Measurements from ENCODE around the gene FARSA.
"Not testable (repeated sequence)": the region's sequence is repeated elsewhere in the genome, so short reads cannot be mapped to it uniquely, and the experiment has no call there.

The FARSA gene

DNA sequence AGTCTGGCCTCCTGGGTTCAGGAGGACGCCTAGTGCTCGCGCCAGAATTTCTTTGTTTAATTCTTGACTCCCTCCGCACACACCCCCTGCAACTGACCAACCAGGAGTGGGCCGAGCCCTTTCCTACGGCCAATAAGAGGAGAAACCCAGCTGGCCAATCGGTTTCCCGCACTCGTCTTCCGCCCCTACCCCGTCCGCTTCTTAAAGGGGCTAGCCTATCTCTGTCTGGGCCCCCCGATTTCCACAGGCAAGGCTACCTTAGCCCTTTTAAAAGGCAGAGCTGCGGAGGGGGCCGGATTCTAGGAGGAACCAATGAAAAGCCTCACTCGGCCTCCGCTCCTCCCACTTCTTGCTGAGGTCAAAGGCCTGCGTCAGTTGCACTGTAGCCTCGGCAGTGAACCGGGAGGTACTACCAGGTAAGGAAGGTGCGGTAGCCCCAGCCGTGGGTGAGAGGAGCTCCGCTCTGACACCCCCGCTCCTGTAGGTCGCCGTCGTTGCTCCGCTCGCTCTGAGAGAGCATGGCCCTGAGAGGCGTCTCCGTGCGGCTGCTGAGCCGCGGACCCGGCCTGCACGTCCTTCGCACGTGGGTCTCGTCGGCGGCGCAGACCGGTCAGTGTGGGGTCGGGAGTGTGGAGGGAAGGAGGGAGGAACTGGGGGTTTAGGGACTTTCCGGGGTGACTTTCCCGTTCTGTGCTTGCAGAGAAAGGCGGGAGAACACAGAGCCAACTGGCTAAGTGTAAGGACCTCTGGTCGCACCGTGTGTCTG is 42.5 kb downstream of the FARSA start, which contains the start of gene GCDH:
Gene GCDH, plus strand, starts transcription at position 374 of the 766 bp plus-strand sequence. Its CDS starts 145 bp downstream, at position 519.
- peak; percentile 99 for DNase-seq (ENCODE audit: low spot score)

DNA sequence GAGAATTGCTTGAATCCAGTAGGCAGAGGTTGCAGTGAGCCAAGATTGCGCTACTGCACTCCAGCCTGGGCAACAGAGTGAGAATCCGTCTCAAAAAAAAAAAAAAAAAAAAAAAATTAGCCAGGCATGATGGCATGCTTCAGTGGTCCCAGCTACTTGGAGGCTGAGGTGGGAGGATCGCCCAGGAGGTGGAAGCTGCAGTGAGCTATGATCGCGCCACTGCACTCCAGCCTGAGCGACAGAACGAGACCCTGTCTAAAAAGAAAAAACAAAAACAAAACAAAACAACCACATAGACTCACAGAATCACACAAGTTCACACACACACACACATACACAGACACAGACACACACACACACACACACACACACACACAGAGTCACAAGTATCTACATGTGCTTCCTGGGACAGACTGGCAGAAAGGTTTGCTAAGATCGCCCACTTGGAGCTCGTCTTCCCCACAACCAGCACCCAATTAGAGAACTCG is 43.2 kb downstream of the FARSA start:
- DNase-seq (ENCODE audit: low spot score) = not testable (repeated sequence)

DNA sequence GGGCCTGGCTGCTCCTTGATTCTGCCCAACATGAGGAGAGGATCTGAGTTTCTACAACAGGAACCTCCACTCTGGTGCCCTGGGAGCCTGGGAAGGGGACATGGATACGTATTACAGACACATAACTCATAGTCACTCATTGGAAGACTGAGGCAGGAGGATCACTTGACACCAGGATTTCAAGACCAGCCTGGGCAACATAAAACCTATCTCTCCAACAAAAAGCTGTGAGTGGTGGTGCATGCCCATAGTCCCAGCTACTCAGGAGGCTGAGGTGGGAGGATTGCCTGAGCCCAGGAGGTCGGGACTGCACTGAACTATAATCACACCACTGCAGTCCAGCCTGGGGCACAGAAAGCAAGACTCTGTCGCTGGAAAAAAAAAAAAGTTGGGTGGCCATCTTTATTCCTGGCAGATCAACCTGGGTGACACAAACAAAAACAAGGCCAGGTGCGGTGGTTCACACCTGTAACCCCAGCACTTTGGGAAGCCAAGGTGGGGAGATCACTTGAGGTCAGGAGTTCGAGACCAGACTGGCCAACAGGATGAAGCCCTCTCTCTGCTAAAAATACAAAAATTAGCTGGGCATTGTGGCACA is 45.4 kb downstream of the FARSA start:
- DNase-seq (ENCODE audit: low spot score) = no peak

DNA sequence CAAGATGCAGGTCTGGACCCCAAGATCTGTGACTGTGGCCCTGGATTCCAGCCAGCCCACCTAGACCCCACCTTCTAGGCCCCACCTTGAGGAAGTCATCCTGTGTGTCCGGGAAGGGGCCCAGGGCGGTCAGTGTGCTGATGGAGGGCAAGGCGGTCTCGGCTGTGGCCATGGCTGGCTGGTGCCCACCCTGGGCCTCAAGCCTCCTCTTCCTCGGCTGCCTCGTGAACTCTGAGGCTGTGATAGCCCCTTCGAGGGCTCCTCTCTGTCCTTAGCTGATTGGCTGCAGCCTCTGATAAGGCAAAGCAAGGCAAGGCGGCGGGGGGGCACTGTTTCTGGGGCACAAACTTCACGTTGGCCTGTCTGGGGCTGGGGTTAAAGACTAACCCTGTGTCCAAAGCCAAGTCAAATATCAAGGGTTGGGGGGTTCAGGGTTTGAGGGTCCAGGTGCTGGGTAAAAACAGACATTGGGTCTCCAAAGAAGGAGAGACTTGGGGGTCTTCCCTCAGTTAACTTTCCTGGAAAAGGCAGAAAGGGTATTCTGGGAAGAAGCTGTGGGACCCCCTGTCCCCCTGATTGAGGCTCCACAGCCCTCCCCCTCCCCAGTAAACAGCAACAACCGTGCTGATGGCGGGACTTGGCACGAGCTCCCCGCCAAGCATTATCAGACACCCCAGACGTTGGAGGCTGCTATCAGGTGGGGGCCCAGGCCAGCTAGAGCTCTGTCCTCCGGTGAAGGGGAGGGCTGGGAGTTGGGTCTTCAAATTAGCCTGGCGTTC is 46.4 kb downstream of the FARSA start, which contains the start of gene KLF1:
Gene KLF1, minus strand, starts transcription at position 233 of the 779 bp plus-strand sequence. Its CDS starts 61 bp downstream, at position 172.
- no peak for DNase-seq (ENCODE audit: low spot score)

DNA sequence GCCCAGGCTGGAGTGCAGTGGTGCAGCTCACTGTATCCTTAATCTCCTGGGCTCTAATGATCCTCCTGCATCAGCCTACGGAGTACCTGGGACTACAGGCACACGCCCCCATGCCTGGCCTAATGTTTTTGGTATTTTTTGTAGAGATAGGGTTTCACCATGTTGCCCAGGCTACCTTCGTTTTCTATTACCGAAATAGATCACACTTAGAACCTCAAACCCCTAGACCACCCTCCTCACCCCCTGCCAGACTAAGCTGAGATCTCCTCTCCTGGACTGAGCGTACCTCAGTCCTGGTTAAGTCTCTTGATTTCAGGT is 46.9 kb downstream of the FARSA start:
- DNase-seq (ENCODE audit: low spot score) = no peak

DNA sequence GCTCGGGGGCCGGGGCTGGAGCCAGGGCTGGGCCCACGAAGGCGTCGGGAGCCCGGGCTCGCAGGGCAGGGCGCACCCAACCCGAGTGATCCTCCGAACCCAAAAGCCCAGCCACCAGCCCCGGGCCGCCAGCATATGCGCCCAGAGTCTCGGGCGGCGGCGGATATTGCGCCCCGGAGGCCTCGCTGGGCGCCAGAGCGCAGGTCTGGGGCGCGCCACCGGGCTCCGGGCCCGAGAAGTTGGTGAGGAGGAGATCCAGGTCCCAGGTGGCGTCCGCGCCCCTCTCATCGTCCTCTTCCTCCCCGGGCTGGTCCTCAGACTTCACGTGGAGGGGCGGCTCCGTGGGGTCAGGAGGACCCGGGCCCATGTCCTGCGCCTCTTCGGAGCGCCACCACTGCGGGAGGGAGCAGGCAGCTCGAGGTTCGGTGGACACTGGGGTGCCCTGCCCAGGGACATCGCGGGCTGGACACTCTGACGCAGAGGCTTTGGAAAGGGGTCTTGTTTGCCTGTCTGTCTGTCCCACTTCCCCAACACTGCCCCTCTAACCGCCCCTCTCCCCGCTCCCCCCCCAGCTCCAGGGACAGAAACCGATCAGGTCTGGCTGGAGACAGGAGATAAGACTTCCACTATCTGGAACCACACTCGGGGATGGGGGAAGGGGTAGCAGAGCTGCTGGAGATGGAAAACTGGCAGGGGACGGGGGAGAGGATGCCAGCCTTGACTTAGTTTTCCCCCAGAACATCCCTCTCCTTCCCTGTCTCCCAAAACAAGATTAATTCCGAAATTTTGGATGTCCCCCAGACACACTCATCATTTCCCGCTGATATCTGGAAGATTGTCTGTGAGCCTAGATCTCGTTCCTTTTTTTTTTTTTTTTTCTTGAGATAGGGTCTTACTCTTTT is 47.5 kb downstream of the FARSA start:
- no peak for DNase-seq (ENCODE audit: low spot score)

DNA sequence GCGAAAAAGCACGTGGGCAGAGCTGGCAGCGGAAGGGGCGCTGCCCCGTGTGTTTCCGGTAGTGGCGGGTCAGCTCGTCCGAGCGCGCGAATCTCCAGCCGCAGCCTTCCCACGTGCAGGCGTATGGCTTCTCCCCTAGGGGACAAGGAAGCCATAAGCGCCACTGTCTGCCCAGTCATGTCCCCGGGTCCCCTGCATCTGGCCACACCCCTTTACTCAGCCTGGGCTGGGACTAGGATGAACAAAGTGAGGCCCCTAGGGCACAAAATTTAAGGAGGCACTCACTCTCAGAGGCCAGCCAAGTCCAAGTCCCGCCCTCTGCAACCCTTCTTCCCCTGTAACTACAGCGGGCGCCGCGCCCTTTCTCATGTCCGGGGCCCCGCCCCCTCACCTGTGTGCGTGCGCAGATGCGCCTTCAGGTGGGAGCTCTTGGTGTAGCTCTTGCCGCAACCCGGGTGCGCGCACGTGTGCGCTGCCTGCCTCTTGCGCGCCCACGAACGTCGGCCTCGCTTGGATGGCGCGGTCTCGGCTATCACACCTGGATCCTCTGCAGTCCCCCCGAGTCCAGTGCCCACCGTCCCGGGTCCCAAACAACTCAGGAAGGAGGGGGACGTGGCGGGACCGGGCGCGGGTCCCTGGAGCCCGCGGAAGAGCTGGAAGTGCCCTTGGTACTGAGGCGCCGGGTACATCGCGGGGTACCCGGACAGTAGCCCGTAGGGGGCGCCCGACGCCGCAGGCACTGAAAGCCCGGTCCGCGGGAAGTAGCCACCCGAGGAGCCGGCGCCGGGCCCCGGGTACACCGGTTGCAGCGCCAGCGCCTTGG is 48.4 kb downstream of the FARSA start:
- peak; percentile 26 for DNase-seq (ENCODE audit: low spot score)

DNA sequence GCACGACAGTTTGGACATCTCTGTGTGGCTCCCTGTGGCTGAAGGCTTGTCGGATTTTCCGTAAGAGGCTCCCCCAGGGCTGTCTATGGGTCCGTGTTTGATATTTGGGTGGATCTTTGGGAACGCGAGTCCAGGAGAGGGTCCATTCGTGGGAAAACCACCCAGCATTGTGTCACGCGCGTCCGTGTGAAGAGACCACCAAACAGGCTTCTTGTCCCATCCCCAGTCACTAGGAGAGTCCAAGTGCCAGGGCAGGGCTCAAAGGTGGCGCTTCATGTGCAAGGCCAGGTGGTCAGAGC is 48.9 kb downstream of the FARSA start:
- no peak for DNase-seq (ENCODE audit: low spot score)

DNA sequence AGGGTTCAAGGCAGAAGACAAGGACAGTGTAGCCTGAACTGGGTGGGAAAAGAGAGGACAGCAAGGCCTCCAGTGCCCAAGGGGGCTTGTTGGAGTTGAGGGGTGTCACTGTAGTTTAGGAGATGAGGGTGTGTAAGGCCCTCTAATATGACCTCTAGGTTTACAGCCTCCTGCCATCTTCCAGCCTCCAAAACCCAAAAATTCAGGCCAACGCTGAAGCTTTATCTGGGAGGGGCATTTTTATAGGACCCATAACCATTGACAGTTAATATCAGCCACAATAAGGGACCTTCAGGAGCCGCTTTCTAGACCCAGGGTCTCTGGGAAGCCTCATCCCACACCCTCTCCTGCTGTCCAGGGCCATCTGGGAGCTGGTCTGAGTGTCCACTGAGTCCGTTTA is 49.3 kb downstream of the FARSA start:
- DNase-seq (ENCODE audit: low spot score) = no peak

DNA sequence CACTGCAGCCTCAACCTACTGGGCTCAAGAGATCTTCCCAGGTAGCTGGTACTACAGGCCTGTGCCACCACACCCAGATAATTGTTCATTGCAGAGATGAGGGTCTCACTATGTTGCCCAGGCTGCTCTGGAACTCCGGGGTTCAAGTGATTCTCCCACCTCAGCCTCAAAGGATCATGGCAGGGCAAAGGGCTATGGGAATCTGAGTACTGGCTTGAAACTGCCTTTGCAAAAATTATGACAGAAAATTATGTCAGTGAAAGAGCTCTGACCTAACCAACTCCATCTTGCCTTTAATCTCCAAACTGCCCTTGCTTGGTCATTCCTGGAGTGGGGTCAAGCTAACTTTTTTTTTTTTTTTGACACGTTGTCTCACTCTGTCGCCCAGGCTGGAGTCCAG is 50.9 kb downstream of the FARSA start:
- DNase-seq (ENCODE audit: low spot score) = no peak

DNA sequence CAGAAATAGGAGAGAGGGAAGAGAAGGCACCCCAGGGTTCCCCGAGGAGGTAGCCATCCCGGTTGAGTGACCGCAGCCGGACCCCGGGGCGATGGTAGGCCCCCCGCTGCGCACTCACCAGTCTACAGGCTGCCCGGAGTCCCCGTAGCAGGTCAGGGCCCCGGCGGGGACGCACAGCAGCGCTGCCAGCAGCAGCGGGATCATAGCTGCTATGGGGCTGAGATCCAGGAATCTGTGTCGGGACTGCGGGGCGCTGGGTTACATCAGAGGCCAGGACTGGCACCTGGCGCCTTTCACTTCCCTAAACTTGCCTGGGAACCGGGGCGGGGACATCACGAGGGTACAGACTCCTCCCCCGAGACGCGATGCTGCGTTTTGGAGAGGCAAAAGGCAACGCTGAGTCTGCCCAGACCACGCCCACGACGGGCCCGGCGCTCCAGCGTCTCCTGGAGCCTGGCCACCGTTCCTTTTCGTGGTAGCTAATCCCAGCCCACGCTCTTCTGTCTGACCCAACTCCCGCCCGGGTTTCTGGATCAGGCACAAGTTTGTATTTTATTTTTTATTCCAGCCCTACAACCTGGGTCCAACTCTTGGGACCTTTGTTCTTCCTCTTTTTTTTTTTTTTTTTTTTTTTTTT is 52.2 kb downstream of the FARSA start, which contains the start of gene DNASE2:
Gene DNASE2, minus strand, starts transcription at position 278 of the 637 bp plus-strand sequence. Its CDS starts 74 bp downstream, at position 204.
- DNase-seq (ENCODE audit: low spot score) = peak; percentile 84

DNA sequence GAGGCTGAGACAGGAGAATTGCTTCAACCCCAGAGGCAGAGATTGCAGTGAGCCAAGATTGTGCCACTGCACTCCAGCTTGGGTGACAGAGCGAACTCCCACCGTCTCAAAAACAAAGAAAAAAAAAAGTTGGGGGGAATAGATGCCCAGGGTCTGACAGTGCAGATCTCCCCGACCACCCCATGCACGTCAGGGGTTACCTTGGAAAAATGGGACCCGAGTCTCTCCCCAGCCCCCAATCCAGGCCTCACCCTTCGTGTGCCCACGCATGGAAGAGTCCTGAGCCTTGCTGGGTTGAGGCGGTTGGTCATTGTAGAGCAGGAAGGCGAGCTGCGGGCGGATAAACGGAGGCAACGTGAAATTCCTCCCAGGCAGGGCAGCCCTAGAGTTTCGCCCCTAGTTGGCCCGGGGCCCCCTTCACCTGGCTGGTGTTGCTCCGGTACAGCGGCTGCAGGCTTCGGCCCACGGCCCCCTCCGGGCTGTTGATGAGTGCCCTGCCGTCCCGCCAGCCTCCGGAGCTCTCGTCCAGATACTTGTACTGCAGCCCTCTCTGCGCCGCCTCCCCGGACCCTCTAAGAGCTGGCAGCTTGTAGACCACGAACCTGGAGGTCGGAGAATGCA is 52.9 kb downstream of the FARSA start:
- no peak for DNase-seq (ENCODE audit: low spot score)

DNA sequence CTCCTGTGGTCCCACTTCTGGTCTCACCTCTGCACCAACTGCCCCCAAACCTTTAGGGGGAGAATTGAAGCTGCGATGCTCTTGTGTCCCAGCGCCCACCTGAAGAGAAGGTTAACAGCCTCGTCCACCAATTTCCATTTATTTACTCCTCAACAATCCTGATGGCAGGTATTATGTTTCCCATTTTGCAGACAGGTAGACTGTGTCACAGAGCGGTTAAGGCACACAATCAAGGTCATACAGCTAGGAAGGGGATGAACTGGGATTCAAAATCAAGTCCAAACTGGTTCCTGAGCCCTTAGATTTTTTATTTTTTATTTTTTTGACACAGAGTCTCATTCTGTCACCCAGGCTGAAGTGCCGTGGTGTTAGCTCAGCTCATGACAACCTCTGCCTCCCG is 58.4 kb downstream of the FARSA start:
- no peak for DNase-seq (ENCODE audit: low spot score)

DNA sequence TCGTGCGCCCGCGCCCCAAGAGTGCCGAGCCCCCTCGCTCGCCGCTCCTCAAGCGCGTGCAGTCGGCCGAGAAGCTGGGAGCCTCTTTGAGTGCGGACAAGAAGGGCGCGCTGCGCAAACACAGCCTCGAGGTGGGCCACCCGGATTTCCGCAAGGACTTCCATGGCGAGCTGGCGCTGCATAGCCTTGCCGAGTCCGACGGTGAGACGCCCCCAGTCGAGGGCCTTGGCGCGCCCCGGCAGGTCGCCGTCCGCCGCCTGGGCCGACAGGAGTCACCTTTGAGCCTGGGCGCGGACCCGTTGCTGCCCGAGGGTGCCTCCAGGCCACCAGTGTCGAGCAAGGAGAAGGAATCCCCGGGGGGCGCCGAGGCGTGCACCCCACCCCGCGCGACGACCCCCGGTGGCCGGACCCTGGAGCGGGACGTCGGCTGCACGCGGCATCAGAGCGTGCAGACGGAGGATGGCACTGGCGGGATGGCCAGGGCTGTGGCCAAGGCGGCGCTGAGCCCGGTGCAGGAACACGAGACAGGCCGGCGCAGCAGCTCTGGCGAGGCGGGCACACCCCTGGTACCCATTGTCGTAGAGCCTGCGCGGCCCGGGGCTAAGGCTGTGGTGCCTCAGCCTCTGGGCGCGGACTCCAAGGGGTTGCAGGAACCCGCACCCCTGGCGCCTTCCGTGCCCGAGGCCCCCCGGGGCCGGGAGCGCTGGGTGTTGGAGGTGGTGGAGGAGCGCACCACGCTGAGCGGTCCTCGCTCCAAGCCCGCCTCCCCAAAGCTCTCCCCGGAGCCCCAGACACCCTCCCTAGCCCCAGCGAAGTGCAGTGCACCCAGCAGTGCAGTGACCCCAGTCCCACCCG is 59.4 kb downstream of the FARSA start:
- no peak for DNase-seq (ENCODE audit: low spot score)

DNA sequence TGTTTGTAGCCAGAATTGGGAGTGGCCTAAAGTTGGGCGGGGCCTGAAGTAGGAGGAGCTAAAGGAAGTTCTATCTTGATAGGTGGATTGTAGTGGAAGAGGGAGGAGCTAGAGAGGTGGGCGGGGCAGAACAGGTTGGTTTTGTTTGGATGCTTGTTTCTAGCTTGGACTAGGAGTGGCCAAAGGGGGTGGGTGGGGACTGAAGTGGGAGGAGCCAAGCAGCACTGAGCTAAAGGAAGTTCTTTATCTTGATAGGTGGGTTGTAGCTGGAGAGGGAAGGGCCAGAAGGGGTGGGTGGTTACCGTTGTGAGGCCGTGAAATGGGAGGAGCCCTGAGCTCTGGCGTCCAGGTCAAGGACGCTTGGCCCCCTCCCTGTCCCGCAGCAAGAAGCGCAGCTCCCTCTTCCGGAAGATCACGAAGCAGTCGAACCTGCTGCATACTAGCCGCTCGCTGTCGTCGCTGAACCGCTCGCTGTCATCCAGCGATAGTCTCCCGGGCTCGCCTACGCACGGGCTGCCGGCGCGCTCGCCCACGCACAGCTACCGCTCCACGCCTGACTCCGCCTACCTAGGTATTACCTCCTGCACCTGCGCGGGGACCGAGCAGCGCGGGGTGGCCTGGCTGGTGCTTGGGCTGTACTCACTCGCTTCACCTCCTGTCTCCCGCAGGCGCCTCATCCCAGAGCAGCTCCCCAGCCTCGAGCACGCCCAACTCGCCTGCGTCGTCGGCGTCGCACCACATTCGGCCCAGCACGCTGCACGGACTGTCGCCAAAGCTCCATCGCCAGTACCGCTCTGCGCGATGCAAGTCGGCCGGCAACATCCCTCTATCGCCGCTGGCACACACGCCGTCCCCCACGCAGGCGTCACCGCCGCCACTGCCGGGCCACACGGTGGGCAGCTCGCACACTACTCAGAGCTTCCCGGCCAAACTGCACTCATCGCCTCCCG is 60.3 kb downstream of the FARSA start:
- no peak for DNase-seq (ENCODE audit: low spot score)

Measured in pons (tissue), 1 donor.